IPS-20b (cell line): Measurements from ENCODE around the gene PLPPR1.

Source experiments
- H3K27ac ChIP-seq: one replicate; pipeline ENCODE4 v1.5.1; 2013; ENCODE audit warnings: low read length
- H3K27me3 ChIP-seq: 2 replicates; pipeline ENCODE4 v1.6.1; 2013; ENCODE audit warnings: mild to moderate bottlenecking, low read length, inconsistent platforms; ENCODE audit not compliant: insufficient read depth
- H3K36me3 ChIP-seq: 2 replicates; pipeline ENCODE4 v1.6.1; 2013; ENCODE audit warnings: low read depth, mild to moderate bottlenecking, inconsistent platforms, low read length, moderate library complexity; ENCODE audit not compliant: insufficient read depth
- H3K4me1 ChIP-seq: 2 replicates; pipeline ENCODE4 v1.6.1; 2013; ENCODE audit warnings: mild to moderate bottlenecking, control low read depth, inconsistent platforms, low read length, moderate library complexity; ENCODE audit not compliant: insufficient read depth
- H3K4me3 ChIP-seq: 2 replicates; pipeline ENCODE4 v1.5.1; 2013; ENCODE audit warnings: mild to moderate bottlenecking, low read length, inconsistent platforms
- H3K9ac ChIP-seq: 2 replicates; pipeline ENCODE4 v1.6.1; 2013; ENCODE audit warnings: low read depth, mild to moderate bottlenecking, inconsistent platforms, low read length, moderate library complexity
- H3K9me3 ChIP-seq: 2 replicates; pipeline ENCODE4 v1.6.1; 2013; ENCODE audit warnings: mild to moderate bottlenecking, low read depth, low read length, inconsistent platforms; ENCODE audit not compliant: insufficient read depth

Gene PLPPR1

DNA sequence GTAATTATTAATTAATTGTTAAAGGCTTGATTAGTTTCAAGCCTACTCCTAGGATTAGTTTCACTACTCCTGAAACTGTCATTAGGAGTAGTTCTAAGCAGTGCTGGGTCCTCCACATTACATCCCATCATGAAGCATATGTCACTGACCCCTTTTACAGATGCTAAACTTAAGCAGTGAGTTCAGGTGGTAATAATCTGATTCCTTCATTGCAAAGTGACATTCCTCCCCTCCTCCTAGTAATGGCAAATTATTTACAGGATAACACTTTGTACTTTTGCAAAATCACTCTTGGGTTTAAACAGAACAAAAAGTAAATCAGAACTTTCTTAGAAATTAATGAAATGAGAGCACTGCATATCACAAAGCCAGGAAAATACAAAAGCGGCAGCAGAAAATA is 303.8 kb downstream of the PLPPR1 start:
- no peak overlapping the region for H3K9ac ChIP-seq
- H3K27ac ChIP-seq: no peak overlapping the region
- H3K36me3 ChIP-seq: no peaks in the 10 kb centered on the region
- no peaks in the 10 kb centered on the region; the same call in 1 of the 2 replicates for H3K9me3 ChIP-seq
- no peaks in the 10 kb centered on the region for H3K4me1 ChIP-seq
- no peak overlapping the region for H3K4me3 ChIP-seq
- no peaks in the 10 kb centered on the region for H3K27me3 ChIP-seq

DNA sequence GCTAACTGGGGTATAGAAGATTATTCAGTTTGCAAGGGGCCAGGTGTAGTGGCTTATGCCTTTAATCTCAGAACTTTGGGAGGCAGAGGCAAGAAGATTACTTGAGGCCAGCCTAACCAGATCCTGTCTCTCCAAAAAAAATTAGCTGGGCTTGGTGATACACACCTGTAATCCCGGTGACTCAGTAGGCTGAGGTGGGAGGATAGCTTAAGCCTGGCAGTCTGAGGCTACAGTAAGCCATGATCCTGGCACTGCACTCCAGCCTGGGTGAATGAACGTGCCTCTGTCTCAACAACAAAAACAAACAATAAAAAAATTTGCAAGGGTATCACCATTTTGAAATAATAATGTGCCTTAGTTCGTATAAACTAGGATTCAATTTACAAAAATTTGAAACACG is 305.0 kb downstream of the PLPPR1 start:
- Histone ChIP-seq H3K27me3 (no peaks in the 10 kb centered on the region), H3K9me3 (no peaks in the 10 kb centered on the region), H3K36me3 (no peaks in the 10 kb centered on the region), H3K27ac (no peak overlapping the region), H3K4me1 (no peaks in the 10 kb centered on the region), H3K9ac (no peak overlapping the region), H3K4me3 (no peak overlapping the region)

DNA sequence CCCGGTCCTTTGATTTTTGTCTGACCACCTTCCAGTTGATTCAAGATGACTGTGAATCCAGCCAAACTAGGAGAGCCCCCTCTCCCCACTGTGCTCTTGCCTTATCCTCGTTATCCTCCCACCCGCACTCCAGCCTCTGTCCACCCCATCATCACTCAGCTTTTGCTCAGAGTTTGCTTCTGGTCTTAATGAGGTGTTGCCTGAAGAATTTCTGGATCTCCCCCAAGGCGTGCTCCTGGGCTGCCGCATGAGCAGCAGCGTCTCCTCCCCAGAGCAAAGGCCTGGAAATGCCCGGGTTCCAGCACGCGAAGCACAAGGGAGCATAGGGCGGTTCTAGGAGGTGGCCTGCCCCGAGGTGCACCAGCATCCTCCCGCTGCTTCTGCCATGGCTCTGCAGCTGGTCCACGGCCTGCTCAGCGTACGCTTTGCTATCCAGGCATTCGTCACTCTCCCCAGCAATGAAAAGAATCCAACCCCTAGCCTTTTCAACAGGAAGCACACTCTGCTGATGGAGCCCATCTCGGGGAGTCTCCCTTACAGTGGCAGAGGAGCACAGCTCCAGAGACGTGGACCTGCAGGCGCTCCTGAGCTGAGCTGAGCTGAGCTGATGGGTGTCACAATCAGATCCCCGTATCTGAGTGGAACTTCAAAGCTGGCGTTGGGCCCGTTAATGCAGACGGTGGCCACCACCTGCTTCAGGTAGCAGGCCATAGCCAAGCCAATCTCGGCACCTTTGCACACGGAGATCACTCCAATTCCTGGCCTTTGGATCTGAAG is 305.6 kb downstream of the PLPPR1 start:
- Histone ChIP-seq H3K9ac (no peak overlapping the region), H3K27ac (no peak overlapping the region)

DNA sequence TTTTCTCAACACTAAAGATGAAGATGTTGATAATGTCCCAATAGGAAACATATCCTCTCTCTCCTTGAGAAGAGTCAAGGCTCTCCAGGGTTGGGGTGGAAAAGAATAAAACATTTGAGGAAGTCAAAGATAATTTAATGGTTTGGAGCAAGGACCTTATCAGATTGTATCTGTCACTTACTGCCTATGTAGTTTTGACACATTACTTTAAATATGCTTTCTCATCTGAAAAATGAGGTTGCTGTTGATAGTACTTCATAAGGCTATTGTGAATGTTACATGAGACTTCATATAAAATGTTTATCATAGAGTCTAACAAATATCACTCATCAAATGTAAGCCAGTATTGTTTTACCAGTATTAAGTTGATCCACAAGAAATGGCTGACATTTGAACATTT is 307.6 kb downstream of the PLPPR1 start:
- H3K9ac ChIP-seq: no peak overlapping the region
- no peak overlapping the region for H3K27ac ChIP-seq
- H3K4me3 ChIP-seq: no peak overlapping the region
- H3K36me3 ChIP-seq: no peaks in the 10 kb centered on the region
- H3K4me1 ChIP-seq: no peaks in the 10 kb centered on the region
- no peaks in the 10 kb centered on the region for H3K9me3 ChIP-seq
- no peaks in the 10 kb centered on the region for H3K27me3 ChIP-seq

More for the DNA sequence above, 305.6 kb downstream of the PLPPR1 start:
- no peaks in the 10 kb centered on the region for H3K4me1 ChIP-seq
- H3K36me3 ChIP-seq: no peaks in the 10 kb centered on the region
- H3K4me3 ChIP-seq: no peak overlapping the region
- no peaks in the 10 kb centered on the region for H3K27me3 ChIP-seq
- no peaks in the 10 kb centered on the region for H3K9me3 ChIP-seq

DNA sequence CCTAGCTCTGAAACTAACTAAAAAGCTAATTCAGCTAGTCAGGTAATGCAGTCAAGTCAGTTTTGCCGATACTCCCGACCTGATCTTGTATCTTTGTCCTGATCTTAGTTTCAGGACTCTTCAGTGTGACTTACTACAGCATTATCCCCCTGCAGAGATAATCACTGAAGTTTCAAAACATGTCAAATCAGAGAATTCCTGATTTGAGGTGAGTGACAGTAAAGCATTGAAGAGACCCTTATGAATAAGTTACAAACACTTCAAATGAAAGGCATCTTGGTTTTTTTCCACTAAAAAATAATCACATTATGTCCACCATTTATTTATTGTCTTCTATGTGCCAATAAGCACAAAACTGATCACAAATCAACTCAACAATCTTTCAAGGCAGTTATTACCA is 308.7 kb downstream of the PLPPR1 start:
- H3K4me3 ChIP-seq: no peak overlapping the region
- H3K4me1 ChIP-seq: no peaks in the 10 kb centered on the region
- H3K27me3 ChIP-seq: no peaks in the 10 kb centered on the region
- no peaks in the 10 kb centered on the region for H3K36me3 ChIP-seq
- H3K27ac ChIP-seq: no peak overlapping the region
- no peaks in the 10 kb centered on the region for H3K9me3 ChIP-seq
- no peak overlapping the region for H3K9ac ChIP-seq

DNA sequence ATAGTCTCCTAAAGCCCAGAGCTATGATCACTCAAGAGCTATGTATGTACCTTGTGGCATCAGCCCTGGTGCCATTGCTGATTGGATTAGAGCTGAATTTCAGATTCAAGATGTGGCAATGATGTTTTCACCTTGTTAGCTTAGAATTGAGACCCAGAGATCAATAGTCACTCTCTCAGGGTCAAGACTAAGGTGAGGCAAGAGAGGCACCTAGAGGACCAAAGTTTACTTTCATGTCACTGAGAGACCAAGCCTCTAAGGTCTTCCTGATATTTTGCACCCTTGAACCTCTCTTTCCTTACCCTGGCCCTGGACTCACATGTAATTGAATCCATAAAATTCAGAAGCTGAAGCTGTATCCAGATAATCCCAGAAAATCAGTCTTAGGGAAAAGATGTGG is 313.4 kb downstream of the PLPPR1 start:
- H3K27me3 ChIP-seq: no peaks in the 10 kb centered on the region
- no peak overlapping the region for H3K27ac ChIP-seq
- no peaks in the 10 kb centered on the region for H3K9me3 ChIP-seq
- no peaks in the 10 kb centered on the region for H3K4me1 ChIP-seq
- no peaks in the 10 kb centered on the region for H3K36me3 ChIP-seq
- no peak overlapping the region for H3K9ac ChIP-seq
- H3K4me3 ChIP-seq: no peak overlapping the region

DNA sequence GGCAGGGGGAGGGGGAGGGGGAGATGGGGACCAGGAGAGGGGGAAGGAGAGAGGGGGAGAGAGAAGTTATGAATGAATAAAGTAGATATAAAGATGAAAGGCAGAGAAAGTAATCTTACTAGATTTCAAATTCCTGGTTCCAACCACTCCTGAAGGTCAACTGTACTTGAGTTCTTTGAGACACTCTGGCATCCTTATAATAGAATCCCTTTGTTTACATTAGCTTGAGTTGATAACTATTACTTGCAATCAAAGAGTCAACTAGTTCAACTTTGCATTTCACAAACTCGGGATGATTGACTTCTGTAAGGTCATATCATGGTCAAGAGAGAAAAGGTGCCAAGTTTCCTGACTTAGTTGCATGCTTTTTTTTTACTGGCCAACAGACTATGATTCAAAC is 314.1 kb downstream of the PLPPR1 start:
- no peaks in the 10 kb centered on the region for H3K27me3 ChIP-seq

DNA sequence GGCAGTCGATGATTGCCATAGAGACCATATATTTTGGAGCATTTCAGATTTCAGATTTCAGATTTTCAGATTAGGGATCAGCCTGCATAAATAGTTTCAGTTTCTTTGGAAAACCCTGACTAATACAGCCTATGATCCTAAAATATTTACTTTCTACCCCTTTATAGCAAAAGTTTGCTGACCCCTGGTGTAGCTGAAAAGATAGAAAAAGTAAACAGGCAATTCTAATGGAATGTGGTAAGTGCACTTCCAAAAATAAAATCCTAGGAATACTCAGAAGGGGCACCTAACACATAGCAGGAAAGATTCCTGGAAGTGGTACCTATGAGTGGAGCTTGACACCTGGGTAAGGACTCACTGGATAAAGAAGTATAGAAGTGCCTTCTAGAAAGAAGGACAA is 321.8 kb downstream of the PLPPR1 start:
- Histone ChIP-seq H3K27ac (no peak overlapping the region), H3K9me3 (no peaks in the 10 kb centered on the region), H3K36me3 (no peaks in the 10 kb centered on the region), H3K4me3 (no peak overlapping the region), H3K4me1 (no peaks in the 10 kb centered on the region), H3K9ac (no peak overlapping the region), H3K27me3 (no peaks in the 10 kb centered on the region)

More for the DNA sequence above, 314.1 kb downstream of the PLPPR1 start:
- no peak overlapping the region for H3K27ac ChIP-seq
- no peaks in the 10 kb centered on the region for H3K9me3 ChIP-seq
- H3K4me1 ChIP-seq: no peaks in the 10 kb centered on the region
- no peak overlapping the region for H3K4me3 ChIP-seq
- no peak overlapping the region for H3K9ac ChIP-seq
- H3K36me3 ChIP-seq: no peaks in the 10 kb centered on the region

DNA sequence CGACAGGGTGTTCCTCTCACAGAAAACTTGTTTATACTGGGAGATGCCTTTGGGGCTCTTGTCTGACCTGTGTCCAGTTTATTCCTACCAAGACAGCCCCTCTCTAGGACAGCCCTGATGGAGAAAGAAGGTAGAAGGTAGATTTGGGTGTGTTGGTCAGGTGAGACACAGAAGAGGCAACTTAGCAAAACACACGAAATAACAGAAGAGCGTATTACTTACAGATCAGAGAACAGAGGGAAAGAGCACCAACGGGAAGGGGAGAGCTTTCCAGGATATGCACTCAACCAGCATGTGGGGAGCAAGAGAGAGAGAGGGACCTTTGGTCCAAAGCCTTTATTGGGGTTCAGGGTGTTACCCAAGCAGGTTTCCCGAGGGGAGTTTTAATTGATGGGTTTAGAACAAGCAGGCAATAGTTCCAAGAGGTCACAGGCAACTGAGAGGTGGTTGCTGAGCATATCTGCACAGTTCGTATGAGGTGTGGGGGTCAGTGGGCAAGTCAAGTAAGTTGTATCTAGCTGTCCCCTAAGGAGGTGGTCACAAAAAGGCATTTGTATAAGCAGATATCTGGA is 324.5 kb downstream of the PLPPR1 start:
- Histone ChIP-seq H3K27ac (no peak overlapping the region), H3K27me3 (no peaks in the 10 kb centered on the region), H3K9ac (no peak overlapping the region), H3K9me3 (no peaks in the 10 kb centered on the region), H3K4me1 (no peaks in the 10 kb centered on the region), H3K36me3 (no peaks in the 10 kb centered on the region), H3K4me3 (no peak overlapping the region)

DNA sequence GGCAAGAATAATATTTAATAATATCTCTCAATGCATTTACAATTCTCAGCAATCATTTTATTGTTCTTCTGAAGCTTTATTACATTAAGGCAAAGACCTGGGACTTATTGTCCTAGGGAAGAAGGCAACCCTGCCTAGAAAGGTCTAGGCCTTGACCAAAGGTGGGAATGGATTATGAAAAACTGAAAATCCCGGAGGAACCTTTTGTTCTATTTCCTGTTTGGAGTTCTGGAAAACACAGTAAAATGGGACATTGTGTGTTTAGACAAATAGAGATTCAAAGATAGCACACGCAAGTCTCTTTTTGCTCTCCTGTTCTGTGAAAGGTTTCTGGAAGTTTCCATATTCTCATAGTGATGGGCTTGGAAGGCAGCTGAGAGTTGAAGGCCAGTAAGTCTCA is 325.2 kb downstream of the PLPPR1 start:
- Histone ChIP-seq H3K27ac (no peak overlapping the region), H3K4me3 (no peak overlapping the region), H3K27me3 (no peaks in the 10 kb centered on the region)

DNA sequence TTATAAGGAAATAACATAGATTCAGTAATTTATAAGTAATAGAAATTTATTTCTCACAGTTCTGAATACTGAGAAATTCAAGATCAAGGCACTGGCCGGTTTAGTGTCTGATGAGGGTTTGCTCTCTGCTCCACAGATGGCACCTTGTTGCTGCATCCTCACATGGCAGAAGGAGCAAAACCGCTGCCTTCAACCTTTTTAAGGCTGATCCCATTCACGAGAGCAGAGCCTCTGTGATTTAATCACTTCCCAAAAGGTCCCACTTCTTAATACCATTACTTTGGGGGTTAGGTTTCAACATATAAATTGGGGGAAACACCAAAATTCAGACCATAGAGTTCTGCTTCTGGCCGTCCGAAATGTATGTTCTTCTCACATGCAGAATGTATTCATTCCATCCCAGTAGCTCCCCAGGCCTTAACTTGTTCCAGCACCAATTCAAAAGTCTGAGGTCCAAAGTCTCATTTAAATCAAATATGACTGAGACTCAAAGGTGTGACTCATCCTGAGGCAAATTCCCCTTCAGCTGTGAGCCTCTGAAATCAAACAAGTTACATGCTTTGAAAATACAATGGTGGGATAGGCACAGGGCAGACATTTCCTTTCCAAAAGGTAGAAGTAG is 325.7 kb downstream of the PLPPR1 start:
- Histone ChIP-seq H3K27ac (no peak overlapping the region), H3K4me1 (no peaks in the 10 kb centered on the region), H3K9me3 (no peaks in the 10 kb centered on the region), H3K36me3 (no peaks in the 10 kb centered on the region), H3K27me3 (no peaks in the 10 kb centered on the region), H3K9ac (no peak overlapping the region), H3K4me3 (no peak overlapping the region)

More for the DNA sequence above, 325.2 kb downstream of the PLPPR1 start:
- Histone ChIP-seq H3K4me1 (no peaks in the 10 kb centered on the region), H3K9me3 (no peaks in the 10 kb centered on the region), H3K36me3 (no peaks in the 10 kb centered on the region), H3K9ac (no peak overlapping the region)
